Right ventricle myocardium superior (tissue), 1 donor: Measurements from ENCODE around the gene DIPK2B. TPM values are rescaled to one million over a fixed set of nuclear protein-coding genes. Genes with fewer than 3 reads are reported as not detected.

ENCODE experiments used
- ATAC-seq: fragments of 200-7000 bp; cut with Tn5 transposase; one replicate; pipeline ENCODE4 v1.9.1; 2020; ENCODE audit warnings: mild to moderate bottlenecking; ENCODE audit not compliant: poor library complexity
- DNase-seq: peaks from one replicate; pipeline ENCODE4 v3.0.0-alpha.2; 2020
- intact Hi-C: fragments of 100-400 bp; cut with DNase I; formaldehyde crosslinking; loops from one replicate; pipeline ENCODE4 v1.11.2; 2022
- total RNA-seq: library from RNA; stranded (reverse); fragmentation: NEBNext Ultra II Directional; extraction: Animal tissue kit (Norgen Biotek cat#: 25700); gene quantifications from one replicate; pipeline ENCODE4 v1.2.1, GENCODE V29; 2021
- donor health status: DM: no; HTN: yes; CAD: no; lungs with severe emphysema.

The DIPK2B gene
- total RNA-seq, 1 donor from 2014 or later: 17.8 TPM

GRCh38 chrX:45165726-45166125 is 35.0 kb downstream of the DIPK2B start:
- intact Hi-C loops: no loop called here
- ATAC-seq (no peak), DNase-seq (no peak)

GRCh38 chrX:45164995-45165394 is 35.7 kb downstream of the DIPK2B start:
- intact Hi-C loops: no loop called here
- no peak for DNase-seq
- no peak for ATAC-seq

- DNase-seq (peak; percentile 52), ATAC-seq (peak; percentile 67)
- intact Hi-C loops: no loop called here
Observed at GRCh38 chrX:45164021-45164621, 36.6 kb downstream of the DIPK2B start.

- intact Hi-C loops: no loop called here
- ATAC-seq (no peak), DNase-seq (no peak)
Observed at GRCh38 chrX:45157647-45158046, 43.0 kb downstream of the DIPK2B start.

- intact Hi-C loops: no loop called here
- ATAC-seq (no peak), DNase-seq (no peak)
Observed at GRCh38 chrX:45154462-45154861, 46.2 kb downstream of the DIPK2B start.

GRCh38 chrX:45154033-45154360 is 46.7 kb downstream of the DIPK2B start:
- DNase-seq: no peak
- intact Hi-C loops: no loop called here
- no peak for ATAC-seq
